ENCODE results near the gene DENND4A. TPM values are rescaled to one million over a fixed set of nuclear protein-coding genes. Genes with fewer than 3 reads are reported as not detected.

DENND4A gene
- total and polyA plus RNA-seq, 2 of the 4 experiments (the other 2 are of a cell fraction) = 4.1 to 17.7 TPM

DNA sequence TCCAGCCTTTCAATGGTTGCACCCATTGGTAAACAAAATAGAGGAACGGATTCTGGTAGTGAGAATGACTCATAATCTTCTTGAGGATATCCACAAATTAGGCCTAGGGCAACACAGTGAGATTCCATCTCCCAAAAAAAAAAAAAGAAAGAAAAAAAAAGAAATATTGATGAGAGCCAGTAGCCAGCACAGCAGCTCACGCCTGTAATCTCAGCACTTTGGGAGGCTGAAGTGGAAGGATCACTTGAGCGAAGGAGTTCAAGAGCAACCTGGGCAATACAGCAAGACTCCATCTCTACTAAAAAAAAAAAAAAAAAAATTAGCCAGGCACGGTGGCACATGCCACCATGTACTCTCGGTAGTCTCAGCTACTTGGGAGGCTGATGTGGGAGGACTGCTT is 51.9 kb downstream of the DENND4A start:
- Histone ChIP-seq H3K27ac (ENCODE audit: insufficient read depth, low read length) (no peak overlapping the region), H2AK5ac (ENCODE audit: low read depth, low read length) (no peak overlapping the region), H4K8ac (ENCODE audit: low read depth in 2 of 2, low read length in 2 of 2) (no peak overlapping the region), H2BK5ac (ENCODE audit: low read depth, low read length, poor library complexity, severe bottlenecking) (no peak overlapping the region), H3K56ac (ENCODE audit: extremely low read depth, insufficient read depth, low read length) (no peak overlapping the region), H3K23ac (ENCODE audit: low read depth, low read length) (no peak overlapping the region), H3K9me3 (ENCODE audit: control insufficient read depth, insufficient read depth, low read length) (no peaks in the 10 kb centered on the region), H2BK15ac (ENCODE audit: low read depth, low read length) (no peak overlapping the region), H3K14ac (replicated peaks; ENCODE audit: low read depth, low read length) (no peak overlapping the region), H3K79me1 (ENCODE audit: low read depth in 1 of 2, low read length in 2 of 2) (no peaks in the 10 kb centered on the region; a peak in 1 of 4 replicates), H4K20me1 (ENCODE audit: insufficient read depth, low read length) (no peaks in the 10 kb centered on the region), H2AK9ac (replicated peaks; ENCODE audit: low read depth, low read length, poor library complexity) (no peak overlapping the region), H3K18ac (ENCODE audit: low read depth, low read length) (no peak overlapping the region), H2BK20ac (ENCODE audit: low read depth, low read length) (no peak overlapping the region), H3K9ac (ENCODE audit: low read depth, low read length) (no peak overlapping the region), H3K4me2 (ENCODE audit: low read depth, low read length) (no peak overlapping the region), H3K4ac (ENCODE audit: low read depth, low read length) (no peak overlapping the region), H3K9me1 (ENCODE audit: insufficient read depth, low read length) (0 out of 2 replicates have a peak, but pooled peaks cover 2% of the 10 kb centered on the region), H4K91ac (ENCODE audit: insufficient read depth, low read depth, low read length) (no peak overlapping the region), H2BK120ac (ENCODE audit: low read depth, low read length) (no peak overlapping the region), H3K4me3 (ENCODE audit: insufficient read depth, low read depth, low read length) (no peak overlapping the region), H4K5ac (ENCODE audit: low read depth, low read length) (no peak overlapping the region), H3K36me3 (ENCODE audit: control insufficient read depth, insufficient read depth, low read length) (peaks cover 6% of the 10 kb centered on the region), H3K4me1 (ENCODE audit: control insufficient read depth, insufficient read depth, low read length) (no peaks in the 10 kb centered on the region), H3K27me3 (ENCODE audit: control insufficient read depth, insufficient read depth, low read length) (no peaks in the 10 kb centered on the region), H2AFZ (replicated peaks; ENCODE audit: low read length, poor library complexity) (no peak overlapping the region)
- in situ Hi-C loops (cut with MboI; ENCODE audit: low sequenced_read_pairs) (no loop called here), dilution Hi-C loops (cut with HindIII; ENCODE audit: low sequenced_read_pairs, unreplicated experiment) (no loop called here), intact Hi-C loops (cut with micrococcal nuclease) (no loop called here)
- DNase-seq (no peak), ATAC-seq (ENCODE audit: low read depth) (no peak)
- ChIA-PET CTCF (no interaction called here), POLR2A (ENCODE audit: unreplicated experiment) (no interaction called here)
- TF ChIP-seq, protein P1, sequence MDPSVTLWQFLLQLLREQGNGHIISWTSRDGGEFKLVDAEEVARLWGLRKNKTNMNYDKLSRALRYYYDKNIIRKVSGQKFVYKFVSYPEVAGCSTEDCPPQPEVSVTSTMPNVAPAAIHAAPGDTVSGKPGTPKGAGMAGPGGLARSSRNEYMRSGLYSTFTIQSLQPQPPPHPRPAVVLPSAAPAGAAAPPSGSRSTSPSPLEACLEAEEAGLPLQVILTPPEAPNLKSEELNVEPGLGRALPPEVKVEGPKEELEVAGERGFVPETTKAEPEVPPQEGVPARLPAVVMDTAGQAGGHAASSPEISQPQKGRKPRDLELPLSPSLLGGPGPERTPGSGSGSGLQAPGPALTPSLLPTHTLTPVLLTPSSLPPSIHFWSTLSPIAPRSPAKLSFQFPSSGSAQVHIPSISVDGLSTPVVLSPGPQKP (IDR thresholded peaks at IDR 0.05; ENCODE audit: borderline replicate concordance, low read depth, low read length) = no peak
- no peak for TF ChIP-seq FOS (IDR thresholded peaks at IDR 0.05; ENCODE audit: low read depth, low read length)
- TF ChIP-seq, protein P2, sequence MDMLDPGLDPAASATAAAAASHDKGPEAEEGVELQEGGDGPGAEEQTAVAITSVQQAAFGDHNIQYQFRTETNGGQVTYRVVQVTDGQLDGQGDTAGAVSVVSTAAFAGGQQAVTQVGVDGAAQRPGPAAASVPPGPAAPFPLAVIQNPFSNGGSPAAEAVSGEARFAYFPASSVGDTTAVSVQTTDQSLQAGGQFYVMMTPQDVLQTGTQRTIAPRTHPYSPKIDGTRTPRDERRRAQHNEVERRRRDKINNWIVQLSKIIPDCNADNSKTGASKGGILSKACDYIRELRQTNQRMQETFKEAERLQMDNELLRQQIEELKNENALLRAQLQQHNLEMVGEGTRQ (IDR thresholded peaks at IDR 0.05; ENCODE audit: low read depth, low read length) = no peak
- no peak for TF ChIP-seq RFX5 (IDR thresholded peaks at IDR 0.05; ENCODE audit: low read depth, low read length)
- TF ChIP-seq POLR2A (IDR thresholded peaks at IDR 0.05; ENCODE audit: low read depth, low read length) = no peak
- no peak for TF ChIP-seq RAD21 (IDR thresholded peaks at IDR 0.05; ENCODE audit: low read length)
- no peak for TF ChIP-seq CHD1 (IDR thresholded peaks at IDR 0.05; ENCODE audit: low read depth, low read length)
- no TSS peak for BruUV-seq (replicated peaks)
- no CpG with 5 or more reads among the region's 5 CpGs for WGBS, 2 experiments (ENCODE audit: extremely low coverage in 2 of 2, insufficient read length in 1 of 2)
